Measurements from ENCODE around the gene OR51G2.
"Not testable (repeated sequence)": the region's sequence is repeated elsewhere in the genome, so short reads cannot be mapped to it uniquely, and the experiment has no call there.

Gene OR51G2, protein sequence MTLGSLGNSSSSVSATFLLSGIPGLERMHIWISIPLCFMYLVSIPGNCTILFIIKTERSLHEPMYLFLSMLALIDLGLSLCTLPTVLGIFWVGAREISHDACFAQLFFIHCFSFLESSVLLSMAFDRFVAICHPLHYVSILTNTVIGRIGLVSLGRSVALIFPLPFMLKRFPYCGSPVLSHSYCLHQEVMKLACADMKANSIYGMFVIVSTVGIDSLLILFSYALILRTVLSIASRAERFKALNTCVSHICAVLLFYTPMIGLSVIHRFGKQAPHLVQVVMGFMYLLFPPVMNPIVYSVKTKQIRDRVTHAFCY

DNA sequence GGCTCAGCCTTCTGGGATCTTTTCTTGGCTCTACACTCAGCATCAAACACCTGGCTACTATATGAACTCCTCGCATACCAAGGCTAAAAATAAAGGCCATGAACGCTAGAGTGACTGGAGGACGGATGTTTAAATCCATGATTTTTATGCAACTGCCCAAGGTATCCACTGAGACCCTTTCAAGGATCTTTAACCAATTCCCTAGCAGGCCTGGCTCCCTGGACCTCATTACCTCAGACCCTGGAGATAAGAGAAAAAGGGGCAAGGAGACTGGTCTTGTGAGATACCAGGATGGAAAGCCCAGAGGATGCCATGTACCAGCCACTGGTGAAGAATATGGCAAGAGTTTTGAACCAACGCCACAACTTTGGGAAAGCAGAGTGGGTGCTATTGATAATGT lies at the start of gene OR51G2:
Gene OR51G2 (minus strand): TSS at position 101 of the 400 bp plus-strand sequence. CDS start 3,687 bp downstream, outside the sequence.
- intact Hi-C loops (cut with DNase I), result no loop called here
- no peak for DNase-seq

DNA sequence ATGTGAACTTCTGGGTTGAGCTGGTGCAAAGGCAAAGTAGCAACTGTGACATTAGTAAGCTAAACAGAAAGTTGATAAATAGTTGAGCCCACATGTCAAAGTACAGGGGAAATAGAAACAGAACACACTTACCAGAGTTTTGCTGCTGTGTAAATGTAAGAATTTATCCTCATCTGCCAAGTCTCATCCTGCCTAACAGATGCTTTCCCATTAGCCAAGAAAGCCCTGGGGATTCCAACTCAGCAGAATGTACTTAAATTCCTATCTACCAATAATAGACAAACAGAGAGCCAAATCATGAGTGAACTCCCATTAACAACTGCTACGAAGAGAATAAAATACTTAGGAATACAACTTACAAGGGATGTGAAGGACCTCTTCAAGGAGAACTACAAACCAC lies 43.7 kb upstream of the OR51G2 start:
- intact Hi-C loops (cut with DNase I), result no loop called here
- DNase-seq, result no peak

DNA sequence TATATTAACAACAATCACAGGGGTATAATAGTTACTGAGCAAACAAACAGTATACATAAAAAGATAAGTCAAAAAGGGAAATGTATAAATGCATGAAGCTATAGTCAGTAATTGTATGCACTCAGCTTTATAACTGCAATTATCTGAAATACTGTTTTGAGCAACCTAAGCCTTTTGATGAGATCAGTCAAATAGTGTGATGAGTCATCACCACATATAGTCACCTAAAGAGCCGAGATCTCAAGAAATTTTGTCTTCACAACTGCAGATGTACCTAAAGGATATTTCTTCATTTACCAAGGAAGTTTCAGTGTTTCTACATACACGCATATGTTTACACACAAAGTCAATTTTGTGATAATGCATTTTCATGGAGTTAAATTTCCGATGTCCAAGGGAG lies 41.7 kb upstream of the OR51G2 start:
- intact Hi-C loops (cut with DNase I), result no loop called here
- no peak for DNase-seq

DNA sequence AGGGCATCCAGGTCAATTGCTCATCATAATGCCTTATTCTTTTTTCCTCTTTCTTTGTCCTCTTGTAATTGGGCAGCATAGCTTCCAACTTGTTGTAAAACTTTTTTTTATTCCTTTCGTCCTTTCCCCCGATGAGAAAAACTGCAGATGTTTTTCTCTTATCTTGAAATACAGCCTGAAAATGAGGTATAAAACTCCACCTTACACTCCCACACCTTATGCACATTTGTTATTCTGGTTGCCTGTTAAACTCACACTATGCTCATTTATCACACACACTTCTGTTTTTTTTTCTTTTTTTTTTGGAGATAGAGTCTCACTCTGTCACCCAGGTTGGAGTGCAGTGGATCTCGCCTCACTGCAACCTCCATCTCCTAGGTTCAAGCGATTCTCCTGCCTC lies 38.2 kb upstream of the OR51G2 start:
- DNase-seq, result no peak
- intact Hi-C loops (cut with DNase I), result no loop called here

DNA sequence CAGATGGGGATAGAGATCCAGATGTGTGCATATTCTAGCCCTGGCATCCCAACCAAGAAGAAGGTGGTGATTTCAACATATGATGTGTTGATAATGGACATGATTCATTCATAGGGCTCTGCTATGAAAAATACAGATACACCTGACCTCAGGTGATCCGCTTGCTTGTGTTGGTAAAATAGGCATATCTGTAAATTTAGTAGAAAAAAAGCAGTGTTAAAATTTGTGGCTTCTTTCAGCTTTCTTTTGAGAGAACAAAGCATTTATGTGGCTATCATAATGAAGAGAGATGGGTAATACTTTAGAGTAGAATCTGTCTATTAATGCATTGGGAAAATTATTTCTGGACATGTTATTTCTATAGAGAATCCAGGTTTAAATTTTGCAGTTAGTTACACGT lies 36.5 kb upstream of the OR51G2 start, which contains the start of gene OR51A2:
Gene OR51A2 (minus strand): TSS at position 101 of the 400 bp plus-strand sequence. CDS start 0 bp downstream, at position 101.
- intact Hi-C loops (cut with DNase I); DNase-seq: not testable (repeated sequence)

DNA sequence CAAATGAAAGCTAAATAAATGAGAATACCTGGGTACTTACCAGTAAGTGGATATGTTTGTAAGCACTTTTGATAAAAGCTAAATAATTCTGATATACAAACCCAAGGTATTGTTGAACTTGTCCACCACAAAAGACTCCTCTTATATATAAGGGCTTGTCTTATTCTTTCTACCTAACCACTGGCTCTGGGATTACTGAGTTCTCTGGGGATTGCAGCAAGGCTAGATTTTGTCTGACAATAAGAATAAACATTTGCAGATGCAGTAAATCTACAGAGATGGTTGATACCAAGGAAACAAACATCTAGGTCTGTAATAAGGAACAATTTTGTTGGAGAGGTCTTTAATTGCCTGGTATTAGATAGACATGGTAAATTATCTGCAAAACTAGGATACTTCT lies 28.4 kb upstream of the OR51G2 start, which contains the start of gene OR51A4:
Gene OR51A4 (minus strand): TSS at position 101 of the 400 bp plus-strand sequence. CDS start 505 bp downstream, outside the sequence.
- intact Hi-C loops (cut with DNase I), result no loop called here

DNA sequence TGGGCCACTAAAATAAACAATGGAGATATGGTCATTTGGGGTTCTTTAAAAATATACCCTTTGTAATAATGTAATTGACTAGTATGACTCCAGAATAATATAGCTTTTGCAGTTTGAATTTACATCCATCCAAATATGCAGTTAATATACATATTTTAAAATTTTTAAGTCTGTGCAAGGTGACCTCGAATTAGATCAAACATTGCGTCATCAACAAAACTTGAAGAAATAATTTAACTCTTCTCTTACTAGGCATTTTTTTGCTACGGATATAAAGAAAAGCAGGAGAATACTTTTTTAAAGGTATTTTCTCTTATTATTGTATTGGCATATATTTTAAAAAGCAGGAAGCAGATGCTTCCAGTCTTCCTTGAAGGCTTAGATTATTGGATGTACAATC lies 17.6 kb upstream of the OR51G2 start:
- DNase-seq, result no peak
- intact Hi-C loops (cut with DNase I), result no loop called here

More for the DNA sequence above, 28.4 kb upstream of the OR51G2 start, which contains the start of gene OR51A4:
- DNase-seq, result no peak

DNA sequence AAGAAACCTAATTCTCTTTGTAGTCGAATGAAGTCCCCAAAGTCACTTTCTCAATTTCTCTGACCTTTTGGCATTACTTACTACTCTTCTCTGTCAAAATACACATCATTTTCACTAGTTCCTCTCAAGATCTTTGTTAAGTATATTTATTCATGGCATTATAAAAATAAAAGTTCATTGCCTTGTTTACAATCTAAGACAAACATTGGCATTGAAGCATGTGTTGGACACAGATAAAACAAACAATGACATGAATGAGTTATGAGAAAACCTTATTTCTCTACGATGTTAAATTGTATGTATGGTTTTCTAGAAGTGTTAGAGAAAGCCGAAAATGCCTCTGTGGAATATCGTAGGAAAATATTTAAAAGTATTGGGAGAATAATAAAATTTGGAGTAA lies 13.6 kb upstream of the OR51G2 start:
- intact Hi-C loops (cut with DNase I), result no loop called here
- DNase-seq, result no peak

DNA sequence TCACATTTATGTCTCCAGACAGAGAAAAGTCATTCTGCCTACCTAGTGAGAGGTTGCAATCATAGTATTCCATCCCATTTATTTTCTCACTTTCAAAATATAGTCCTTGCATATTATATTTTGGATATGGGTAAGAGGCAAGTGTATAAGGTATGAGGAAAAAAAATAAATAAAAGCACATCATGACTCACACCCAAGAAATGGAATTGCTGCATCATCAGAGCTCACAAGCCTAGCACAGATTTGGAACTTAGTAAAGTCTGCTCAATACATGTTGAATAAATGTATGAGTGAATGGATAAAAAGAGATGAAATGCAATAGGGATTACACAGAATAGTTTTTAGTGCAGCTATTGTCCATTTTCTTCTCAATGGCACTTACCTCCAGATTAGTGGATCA lies 7.5 kb upstream of the OR51G2 start:
- intact Hi-C loops (cut with DNase I), result no loop called here
- no peak for DNase-seq

DNA sequence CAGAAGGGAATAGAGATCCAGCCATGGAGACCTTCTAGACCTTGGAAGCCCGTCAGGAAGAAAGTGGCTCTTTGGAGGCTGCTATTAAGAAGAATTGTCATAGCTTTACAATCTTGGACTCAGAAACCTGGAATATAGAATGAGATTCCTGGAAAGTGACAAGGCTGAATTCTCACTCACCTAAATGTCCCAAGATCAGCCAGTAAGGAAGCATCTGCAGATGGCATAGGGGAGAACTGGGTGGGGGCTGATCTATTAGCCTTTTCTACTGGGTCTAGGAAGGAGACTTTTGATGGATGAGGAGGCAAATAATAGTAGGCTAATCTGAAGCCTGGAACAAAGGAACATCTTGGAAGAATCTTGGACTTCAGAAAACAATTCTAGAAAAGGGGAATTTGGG lies 5.1 kb upstream of the OR51G2 start, which contains the start of gene OR51G1:
Gene OR51G1 (minus strand): TSS at position 101 of the 400 bp plus-strand sequence. CDS start 0 bp downstream, at position 101.
- DNase-seq, result no peak
- intact Hi-C loops (cut with DNase I), result no loop called here

DNA sequence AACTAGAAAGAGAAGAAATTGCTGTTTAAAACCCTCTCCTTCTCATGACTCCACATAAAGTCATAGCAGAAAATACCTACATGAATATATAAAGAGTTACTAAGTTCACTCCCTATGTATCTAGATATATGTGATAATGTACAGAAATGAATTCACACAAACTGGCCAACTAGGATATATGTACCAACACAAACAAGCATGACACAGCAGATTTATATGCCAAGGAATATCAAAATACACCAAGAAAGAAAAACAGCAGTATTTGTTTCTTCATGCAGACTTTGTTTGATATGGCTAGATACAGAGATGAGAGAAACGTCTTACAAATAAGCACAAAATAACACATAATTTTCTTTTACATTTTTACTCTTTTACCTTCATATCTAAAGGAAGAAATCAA lies 3.2 kb upstream of the OR51G2 start:
- intact Hi-C loops (cut with DNase I), result no loop called here
- DNase-seq, result no peak

DNA sequence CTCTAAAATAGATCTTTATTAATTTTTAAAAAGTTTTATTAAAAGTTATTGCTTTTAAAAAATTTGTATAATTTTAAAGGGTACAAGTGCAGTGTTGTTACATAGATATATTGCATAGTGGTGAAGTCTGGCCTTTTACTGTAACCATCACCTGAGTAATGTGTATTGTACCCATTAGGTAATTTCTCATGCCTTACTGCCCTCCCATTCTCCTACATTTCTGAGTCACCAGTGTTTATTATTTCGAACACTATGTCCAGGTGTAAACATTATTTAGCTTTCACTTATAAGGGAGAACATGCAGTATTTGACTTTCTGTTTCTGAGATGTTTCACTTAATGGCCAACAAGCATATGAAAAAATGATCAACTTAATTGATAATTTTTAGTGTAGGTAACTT lies 2.6 kb upstream of the OR51G2 start:
- intact Hi-C loops (cut with DNase I), result no loop called here

DNA sequence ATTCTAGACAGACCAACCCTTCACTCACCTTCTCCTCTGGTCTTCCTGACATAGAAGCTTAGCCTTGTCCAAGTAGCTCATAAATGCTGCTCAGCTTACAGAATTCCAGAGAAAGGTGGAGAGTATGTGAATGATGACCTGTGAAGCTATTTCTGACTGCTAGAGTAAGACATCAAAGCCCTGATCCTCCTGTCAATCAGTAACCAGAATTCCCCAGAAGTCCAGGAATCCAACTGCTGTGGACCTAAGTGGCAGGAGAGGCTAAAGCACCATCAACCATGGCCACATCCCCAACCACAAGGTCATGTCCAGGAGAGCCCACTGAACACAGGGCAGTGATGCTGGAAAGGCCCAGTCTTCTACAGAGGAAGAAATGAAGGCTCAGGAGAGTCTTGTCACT lies 2.6 kb downstream of the OR51G2 start:
- intact Hi-C loops (cut with DNase I), result no loop called here

More for the DNA sequence above, 2.6 kb upstream of the OR51G2 start:
- DNase-seq, result no peak

DNA sequence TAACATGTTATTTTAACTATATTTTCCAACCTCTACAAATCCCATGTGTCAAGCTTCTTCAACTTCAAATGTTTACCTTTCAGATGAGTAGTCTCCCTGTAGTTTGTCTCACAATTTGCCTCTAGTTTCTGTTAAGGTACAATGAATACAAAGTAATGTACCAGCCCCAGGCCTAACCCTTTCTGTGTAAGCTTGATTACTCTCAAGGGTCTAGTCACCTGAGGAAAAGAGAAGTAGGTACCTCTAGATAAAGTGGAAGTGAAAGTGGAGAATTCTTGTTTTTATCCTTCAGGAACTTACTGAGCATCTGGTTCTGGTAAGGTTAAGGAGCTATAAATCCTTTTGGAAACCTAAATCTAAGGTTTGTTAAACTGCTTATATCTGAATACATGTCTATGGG lies 15.7 kb downstream of the OR51G2 start, which contains the start of gene OR51A7:
Gene OR51A7 (plus strand): TSS at position 300 of the 400 bp plus-strand sequence. CDS start 3,587 bp downstream, outside the sequence.
- DNase-seq, result no peak
- intact Hi-C loops (cut with DNase I), result no loop called here

More for the DNA sequence above, 2.6 kb downstream of the OR51G2 start:
- DNase-seq, result no peak

DNA sequence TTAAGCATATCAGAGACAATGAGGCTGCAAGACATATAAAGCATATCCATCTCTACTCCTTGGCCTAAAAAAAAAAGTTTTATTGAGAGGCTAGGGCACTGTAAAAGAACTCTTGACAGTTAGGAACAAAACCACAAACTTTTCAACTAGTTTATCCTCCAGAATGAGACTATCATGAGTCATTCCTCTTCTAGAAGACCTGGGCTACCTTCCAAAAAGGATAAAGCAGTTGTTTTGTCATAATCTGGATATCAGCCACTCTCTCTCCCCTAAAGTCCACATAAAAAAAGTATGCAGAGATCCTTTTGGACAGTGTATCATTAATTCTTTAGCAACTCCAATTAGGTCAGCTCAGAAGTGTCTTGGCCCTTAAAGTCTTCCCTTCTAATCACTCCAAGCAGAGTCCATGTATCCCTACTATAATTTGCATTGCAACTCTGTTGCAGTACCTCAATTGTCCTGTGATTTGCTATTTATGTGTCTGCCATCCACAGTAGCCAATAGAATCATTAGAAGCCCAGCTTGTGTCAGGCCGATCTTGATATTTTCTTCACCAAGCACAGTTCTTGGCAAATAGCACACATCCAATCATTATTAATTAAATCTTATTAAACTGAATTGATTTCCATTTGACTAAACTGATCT lies 27.0 kb downstream of the OR51G2 start:
- no peak for DNase-seq
- intact Hi-C loops (cut with DNase I), result no loop called here

DNA sequence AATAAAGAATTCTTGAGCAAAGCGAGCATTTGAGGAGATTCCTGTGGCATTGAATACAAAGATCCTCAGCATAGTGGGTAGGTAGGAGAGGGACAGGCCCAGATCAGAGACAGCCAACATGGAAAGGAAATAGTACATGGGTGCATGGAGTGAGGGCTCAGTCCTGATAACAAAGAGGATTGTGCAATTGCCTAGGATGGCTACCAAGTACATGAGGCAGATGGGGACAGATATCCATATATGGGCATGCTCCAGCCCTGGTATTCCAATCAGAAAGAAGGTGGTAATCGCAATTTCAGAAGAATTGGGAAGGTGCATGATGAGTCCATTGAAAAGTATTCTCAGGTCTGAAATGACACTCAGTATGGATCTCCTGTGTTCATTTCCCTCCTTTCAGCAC lies 28.9 kb downstream of the OR51G2 start:
- peak in 1 of 10 donors; percentile 22 for DNase-seq
- intact Hi-C loops (cut with DNase I), result no loop called here

DNA sequence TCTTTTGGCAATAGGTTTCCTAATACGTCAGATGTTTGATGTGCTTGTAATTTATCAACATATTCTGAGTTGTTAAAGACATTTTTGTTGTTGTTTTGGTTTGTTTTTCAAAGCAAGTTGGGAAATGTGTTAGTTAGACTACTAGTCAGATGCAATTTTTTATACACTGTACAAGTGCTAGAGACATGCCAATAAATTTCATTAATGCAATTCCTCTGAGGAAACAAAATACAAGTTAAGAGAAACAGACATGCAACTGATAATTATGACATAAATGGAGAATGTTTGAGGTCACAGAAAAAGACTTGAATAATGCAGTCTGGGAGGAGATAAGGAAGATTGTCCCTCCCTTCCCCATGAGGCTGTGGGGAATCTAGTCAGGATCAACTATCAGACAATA lies 31.6 kb downstream of the OR51G2 start:
- no peak for DNase-seq
- intact Hi-C loops (cut with DNase I), result no loop called here

DNA sequence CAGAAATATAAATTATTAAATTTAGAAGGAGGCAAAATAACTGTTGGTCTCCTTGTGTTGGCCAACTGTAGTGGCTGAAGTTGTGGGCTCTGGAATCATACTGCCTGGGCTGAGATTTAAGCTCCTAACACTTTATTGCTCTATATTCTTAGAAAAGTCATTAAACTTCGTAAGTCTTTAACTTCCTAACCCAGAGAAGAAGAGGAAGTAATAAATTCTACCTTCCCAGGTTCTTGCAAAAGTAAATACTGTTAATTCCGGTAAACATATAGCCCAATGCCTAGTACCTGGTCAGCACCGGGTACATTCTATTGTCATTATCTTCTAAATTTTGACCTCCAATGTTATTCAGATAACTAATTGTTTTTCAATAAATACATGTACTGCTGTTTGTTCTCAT lies 33.0 kb downstream of the OR51G2 start:
- DNase-seq, result no peak
- intact Hi-C loops (cut with DNase I), result no loop called here

DNA sequence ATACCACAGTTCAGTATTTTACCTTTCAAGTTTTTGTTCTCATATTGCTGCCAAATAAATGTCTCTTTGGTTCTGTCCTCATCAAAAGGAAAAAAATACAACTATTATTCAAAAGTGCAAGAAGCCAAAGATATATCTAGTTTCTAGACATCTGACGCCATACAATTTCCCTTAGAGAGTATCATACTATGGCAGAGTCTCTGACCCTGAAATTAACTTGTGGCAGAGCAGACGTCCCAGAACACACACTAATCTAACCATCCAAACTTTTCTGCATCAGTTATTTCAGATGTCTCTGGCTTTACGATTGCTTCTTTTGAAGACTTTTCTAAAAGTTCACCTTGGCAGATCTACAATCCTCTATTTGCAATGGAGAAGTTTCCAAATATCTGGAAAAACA lies 34.8 kb downstream of the OR51G2 start:
- DNase-seq, result no peak
- intact Hi-C loops (cut with DNase I), result no loop called here

DNA sequence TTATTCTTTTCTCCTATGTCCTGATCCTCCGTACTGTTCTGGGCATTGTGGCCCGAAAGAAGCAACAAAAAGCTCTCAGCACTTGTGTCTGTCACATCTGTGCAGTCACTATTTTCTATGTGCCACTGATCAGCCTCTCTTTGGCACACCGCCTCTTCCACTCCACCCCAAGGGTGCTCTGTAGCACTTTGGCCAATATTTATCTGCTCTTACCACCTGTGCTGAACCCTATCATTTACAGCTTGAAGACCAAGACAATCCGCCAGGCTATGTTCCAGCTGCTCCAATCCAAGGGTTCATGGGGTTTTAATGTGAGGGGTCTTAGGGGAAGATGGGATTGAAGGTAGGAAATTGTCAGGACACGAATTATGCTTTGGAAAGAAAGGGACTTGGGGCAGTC lies 36.6 kb downstream of the OR51G2 start:
- no peak for DNase-seq
- intact Hi-C loops (cut with DNase I), result no loop called here

DNA sequence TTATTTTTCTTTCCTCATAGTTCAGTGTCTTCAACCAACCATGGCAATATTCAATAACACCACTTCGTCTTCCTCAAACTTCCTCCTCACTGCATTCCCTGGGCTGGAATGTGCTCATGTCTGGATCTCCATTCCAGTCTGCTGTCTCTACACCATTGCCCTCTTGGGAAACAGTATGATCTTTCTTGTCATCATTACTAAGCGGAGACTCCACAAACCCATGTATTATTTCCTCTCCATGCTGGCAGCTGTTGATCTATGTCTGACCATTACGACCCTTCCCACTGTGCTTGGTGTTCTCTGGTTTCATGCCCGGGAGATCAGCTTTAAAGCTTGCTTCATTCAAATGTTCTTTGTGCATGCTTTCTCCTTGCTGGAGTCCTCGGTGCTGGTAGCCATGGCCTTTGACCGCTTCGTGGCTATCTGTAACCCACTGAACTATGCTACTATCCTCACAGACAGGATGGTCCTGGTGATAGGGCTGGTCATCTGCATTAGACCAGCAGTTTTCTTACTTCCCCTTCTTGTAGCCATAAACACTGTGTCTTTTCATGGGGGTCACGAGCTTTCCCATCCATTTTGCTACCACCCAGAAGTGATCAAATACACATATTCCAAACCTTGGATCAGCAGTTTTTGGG lies 37.2 kb downstream of the OR51G2 start, which contains the start of gene OR51T1:
Gene OR51T1 (plus strand): TSS at position 41 of the 641 bp plus-strand sequence. CDS start 0 bp downstream, at position 41.
- no peak for DNase-seq
- intact Hi-C loops (cut with DNase I), result no loop called here
